GM12878 (cell line): Measurements from ENCODE around the gene SERPINB6. TPM values are rescaled to one million over a fixed set of nuclear protein-coding genes. Genes with fewer than 3 reads are reported as not detected.

Experiments
- ATAC-seq: fragments of 200-7000 bp; cut with Tn5 transposase; 3 replicates; pipeline ENCODE4 v1.9.1; 2020; ENCODE audit warnings: mild to moderate bottlenecking, moderate library complexity
- BruUV-seq: library from RNA; stranded (reverse); fragments of 400-500 nt; replicated peaks from 2 replicates; lab custom pipeline; 2021; lab: Mats Ljungman, UMichigan
- CTCF ChIA-PET: fragments of 300-600 bp; sonication (Branson Sonifier 250); formaldehyde crosslinking; extraction: SDS; loops from one replicate; lab custom pipeline; 2021; ENCODE audit warnings: inconsistent platforms; lab: Yijun Ruan, JAX
- POLR2A ChIA-PET: fragments of 350-600 bp; formaldehyde crosslinking; extraction: SDS; loops from one replicate; lab custom pipeline; 2021; ENCODE audit warnings: inconsistent platforms; lab: Charles Lee
- RAD21 ChIA-PET: fragments of 300-600 bp; sonication (Branson Sonifier 250); formaldehyde crosslinking; loops from one replicate; lab custom pipeline; 2023; ENCODE audit warnings: antibody characterized with exemption; ENCODE audit not compliant: unreplicated experiment; lab: Charles Lee
- SMC1A ChIA-PET: fragments of 300-600 bp; sonication (Branson Sonifier 250); formaldehyde crosslinking; loops from one replicate; lab custom pipeline; 2023; ENCODE audit not compliant: unreplicated experiment, uncharacterized antibody; lab: Charles Lee
- DNase-seq: peaks from one replicate; pipeline ENCODE4 v3.0.0-alpha.2; 2011; ENCODE audit warnings: low read depth, low spot score
- FAIRE-seq: peaks from 3 replicates; lab custom pipeline; 2011; peaks lifted over from hg19 to GRCh38; lab: Jason Lieb, UNC
- H2AFZ ChIP-seq: 2 replicates; pipeline ENCODE4 v1.6.0; 2011; ENCODE audit warnings: low read depth, low read length, control low read depth; ENCODE audit not compliant: control insufficient read depth
- H3K27ac ChIP-seq: 2 replicates; pipeline ENCODE4 v1.5.1; 2011; ENCODE audit warnings: control low read depth; ENCODE audit not compliant: control insufficient read depth, insufficient read depth
- H3K27me3 ChIP-seq, 2 experiments: replicated peaks in 1 of 2; 2 replicates each; pipeline versions ENCODE4 v1.6.0 to v1.6.1; 2011; ENCODE audit warnings: low read length in 1 of 2; ENCODE audit not compliant: control insufficient read depth in 2 of 2, insufficient read depth in 2 of 2
- H3K36me3 ChIP-seq, 2 experiments: 2 replicates each; pipeline ENCODE4 v1.5.1; 2011; ENCODE audit warnings: low read length in 1 of 2; ENCODE audit not compliant: control insufficient read depth in 2 of 2, insufficient read depth in 2 of 2
- H3K4me1 ChIP-seq: 2 replicates; pipeline ENCODE4 v1.6.1; 2011; ENCODE audit warnings: mild to moderate bottlenecking, low read length, moderate library complexity, mixed read lengths; ENCODE audit not compliant: control insufficient read depth, insufficient read depth
- H3K4me2 ChIP-seq: 2 replicates; pipeline ENCODE4 v1.6.0; 2011; ENCODE audit warnings: control low read depth; ENCODE audit not compliant: control insufficient read depth, insufficient read depth
- H3K4me3 ChIP-seq: fragments of 200-600 bp; sonication (generic); 2 replicates; pipeline ENCODE4 v1.5.1; 2016
- H3K79me2 ChIP-seq: 2 replicates; pipeline ENCODE4 v1.6.0; 2011; ENCODE audit warnings: low read length; ENCODE audit not compliant: control insufficient read depth, insufficient read depth
- H3K9ac ChIP-seq: 2 replicates; pipeline ENCODE4 v1.8.0; 2011; ENCODE audit warnings: low read length, control low read depth, mixed read lengths; ENCODE audit not compliant: control insufficient read depth, insufficient read depth
- H3K9me3 ChIP-seq: replicated peaks from 3 replicates; pipeline ENCODE4 v1.5.1; 2011; ENCODE audit warnings: mild to moderate bottlenecking, low read length; ENCODE audit not compliant: control insufficient read depth, insufficient read depth
- H4K20me1 ChIP-seq: 2 replicates; pipeline ENCODE4 v1.6.0; 2011; ENCODE audit not compliant: control insufficient read depth, insufficient read depth
- BCL11A ChIP-seq: IDR thresholded peaks from 2 replicates; pipeline ENCODE4 v1.6.1; 2011; ENCODE audit warnings: low read depth, low read length
- CREB1 ChIP-seq: IDR thresholded peaks from 2 replicates; pipeline ENCODE4 v1.6.1; 2012; ENCODE audit warnings: low read depth, mild to moderate bottlenecking, inconsistent platforms
- ETV6 ChIP-seq, 2 experiments: fragments of 450-650 bp in 1 of 2; IDR thresholded peaks in 1 of 2; conservative IDR thresholded peaks in 1 of 2; 2 replicates each; pipeline ENCODE4 v1.6.1; 2014; ENCODE audit warnings: antibody characterized with exemption in 1 of 2, borderline replicate concordance in 1 of 2, low read depth in 1 of 2, mild to moderate bottlenecking in 1 of 2, moderate library complexity in 1 of 2
- FOS ChIP-seq: IDR thresholded peaks from 3 replicates; pipeline ENCODE4 v1.6.1; 2011; ENCODE audit warnings: borderline replicate concordance; ENCODE audit not compliant: insufficient read length; ENCODE audit errors: extremely low read depth
- FOXM1 ChIP-seq: IDR thresholded peaks from 2 replicates; pipeline ENCODE4 v1.6.1; 2012; ENCODE audit warnings: low read depth, mild to moderate bottlenecking, inconsistent platforms, low read length, moderate library complexity
- GATAD2B ChIP-seq: fragments of 450-650 bp; conservative IDR thresholded peaks from 2 replicates; pipeline ENCODE4 v1.6.1; 2017; ENCODE audit warnings: low read depth, mild to moderate bottlenecking, moderate library complexity
- MTA3 ChIP-seq: IDR thresholded peaks from 2 replicates; pipeline ENCODE4 v1.6.1; 2012; ENCODE audit warnings: low read length, inconsistent platforms, borderline replicate concordance
- NR2C2 ChIP-seq: IDR thresholded peaks from 2 replicates; pipeline ENCODE4 v1.6.1; 2011; ENCODE audit warnings: borderline replicate concordance, low read depth; ENCODE audit not compliant: control insufficient read depth, insufficient read length
- POU2F2 ChIP-seq: IDR thresholded peaks from 3 replicates; pipeline ENCODE4 v1.6.1; 2011; ENCODE audit warnings: low read depth, mild to moderate bottlenecking, low read length, borderline replicate concordance
- RB1 ChIP-seq: fragments of 450-650 bp; formaldehyde crosslinking; IDR thresholded peaks from 2 replicates; pipeline ENCODE4 v1.6.1; 2017; ENCODE audit warnings: mild to moderate bottlenecking, borderline replicate concordance
- RBBP5 ChIP-seq: fragments of 200-600 bp; sonication (generic); conservative IDR thresholded peaks from 2 replicates; pipeline ENCODE4 v1.6.1; 2016
- RCOR1 ChIP-seq: conservative IDR thresholded peaks from 2 replicates; pipeline ENCODE4 v1.6.1; 2012; ENCODE audit warnings: low read depth, low read length, improper control_type of control experiment
- RELA ChIP-seq: fragments of 450-650 bp; IDR thresholded peaks from 2 replicates; pipeline ENCODE4 v1.8.0; 2014; ENCODE audit warnings: borderline replicate concordance; ENCODE audit not compliant: partially characterized antibody
- SREBF1 ChIP-seq: IDR thresholded peaks from 2 replicates; pipeline ENCODE4 v1.6.1; 2012; ENCODE audit warnings: mild to moderate bottlenecking, low read length
- SUZ12 ChIP-seq: fragments of 200-600 bp; sonication (generic); IDR thresholded peaks from one replicate; pipeline ENCODE4 v1.6.1; 2018; ENCODE audit warnings: antibody characterized with exemption, mild to moderate bottlenecking; ENCODE audit not compliant: unreplicated experiment
- ZBED1 ChIP-seq: IDR thresholded peaks from 2 replicates; pipeline ENCODE4 v1.6.1; 2016; ENCODE audit warnings: borderline replicate concordance
- WGBS: methylation state at CpG from one replicate; pipeline ENCODE4 v1.1.6; 2016; ENCODE audit warnings: low lambda C conversion rate; ENCODE audit not compliant: insufficient replicate concordance, insufficient coverage; ENCODE audit errors: missing lambda C conversion rate; 5-methylcytosine and 5-hydroxymethylcytosine counted together
- in situ Hi-C: fragments of 300-500 bp; cut with MboI; formaldehyde crosslinking; loops from 9 replicates; pipeline ENCODE4 v1.14.3; 2018; ENCODE audit warnings: mixed read lengths
- intact Hi-C: fragments of 100-400 bp; cut with micrococcal nuclease; formaldehyde crosslinking; loops from one replicate; pipeline ENCODE4 v1.14.2; 2022; ENCODE audit not compliant: unreplicated experiment
- polyA plus RNA-seq, 11 experiments: library from polyadenylated mRNA; depleted of rRNA in 4 of 11; unstranded in 6 of 11; stranded (reverse) in 5 of 11; fragments of >200 nt; fragmentation: Nextera tagmentation in 4 of 11; fragmentation: Illumina TruSeq in 1 of 11; extraction: Ambion mirVana in 4 of 11; extraction: Trizol in 1 of 11; gene quantifications; 1 replicate in 1 of 11; 2 replicates in 10 of 11; pipeline versions ENCODE4 v1.2.1 to v1.2.3, GENCODE V29; 2011 to 2016; ENCODE audit warnings: inconsistent platforms in 2 of 11, missing spikeins in 2 of 11, low read depth in 1 of 11
- total RNA-seq, 4 experiments: library from RNA; depleted of rRNA in 3 of 4; stranded (reverse); fragments of >200 nt in 3 of 4; fragmentation: Illumina TruSeq in 1 of 4; extraction: Trizol in 1 of 4; gene quantifications; 2 replicates each; pipeline versions ENCODE4 v1.2.1 to v1.2.3, GENCODE V29; 2013 to 2021
- TF ChIP-seq, protein P1 (sequence below): IDR thresholded peaks from 2 replicates; pipeline ENCODE4 v1.6.1; 2012; ENCODE audit warnings: low read depth, low read length, improper control_type of control experiment

Gene SERPINB6
- total and polyA plus RNA-seq, 10 of the 15 experiments (the other 5 are each of a cell fraction or from before 2014, with no cell fraction given) = 0.37 to 2.2 (median 0.68) TPM; not detected in 1

- Histone ChIP-seq H4K20me1 (no peaks in the 10 kb centered on the region), H3K4me1 (no peaks in the 10 kb centered on the region), H3K4me2 (no peak overlapping the region), H3K36me3 (no peaks in the 10 kb centered on the region)
- ChIA-PET POLR2A (no interaction called here), SMC1A (interaction anchor here (2.9 to 6.4 kb wide), 2 partner anchors 12 to 72 kb away, joined by 7 to 54 read pairs; no protein-coding TSS in a partner anchor), RAD21 (no interaction called here)
- intact Hi-C loops (loop anchor here (5.0 kb wide), 1 partner anchor 126 kb away; no protein-coding TSS in a partner anchor), in situ Hi-C loops (loop anchor here (10.0 kb wide), 1 partner anchor 73 kb away; the partner anchor contains the start of gene SERPINB1)
- no peak for FAIRE-seq
- TF ChIP-seq RBBP5 (no peak), SUZ12 (no peak), FOXM1 (no peak), ETV6 (conservative IDR thresholded peaks at IDR 0.05 in 1 of 2, IDR thresholded peaks at IDR 0.05 in 1 of 2; ENCODE audit: borderline replicate concordance in 1 of 2, low read depth in 1 of 2) (no peak), BCL11A (no peak), SREBF1 (no peak), FOS (no peak), RELA (no peak), GATAD2B (no peak), RCOR1 (no peak), RB1 (no peak), NR2C2 (no peak), POU2F2 (no peak), ZBED1 (no peak), MTA3 (no peak), CREB1 (no peak)
- TF ChIP-seq, protein P1, sequence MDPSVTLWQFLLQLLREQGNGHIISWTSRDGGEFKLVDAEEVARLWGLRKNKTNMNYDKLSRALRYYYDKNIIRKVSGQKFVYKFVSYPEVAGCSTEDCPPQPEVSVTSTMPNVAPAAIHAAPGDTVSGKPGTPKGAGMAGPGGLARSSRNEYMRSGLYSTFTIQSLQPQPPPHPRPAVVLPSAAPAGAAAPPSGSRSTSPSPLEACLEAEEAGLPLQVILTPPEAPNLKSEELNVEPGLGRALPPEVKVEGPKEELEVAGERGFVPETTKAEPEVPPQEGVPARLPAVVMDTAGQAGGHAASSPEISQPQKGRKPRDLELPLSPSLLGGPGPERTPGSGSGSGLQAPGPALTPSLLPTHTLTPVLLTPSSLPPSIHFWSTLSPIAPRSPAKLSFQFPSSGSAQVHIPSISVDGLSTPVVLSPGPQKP = no peak
- TF ChIP-seq, all 136 proteins: peak for 0
- Histone ChIP-seq H3K4me3 (no peak overlapping the region), H3K79me2 (no peaks in the 10 kb centered on the region), H2AFZ (no peak overlapping the region), H3K9ac (no peak overlapping the region), H3K9me3 (no peaks in the 10 kb centered on the region; the same call in 2 of the 3 replicates), H3K27ac (no peak overlapping the region), H3K27me3 (peaks cover 0 to 5% of the 10 kb centered on the region in 2 experiments; a peak in 1 of 4 replicates)
- WGBS = 52% methylated on average over 14 of the region's 14 CpGs
- CTCF ChIA-PET = interaction anchor here (5.0 kb wide), 1 partner anchor 71 kb away, joined by 57 read pairs; no protein-coding TSS in a partner anchor
- no TSS peak for BruUV-seq
- DNase-seq = no peak
- ATAC-seq = no peak
Measured at GRCh38 chr6:2917801-2918445, 53.4 kb downstream of the SERPINB6 start.
